GM19468 (cell line): ENCODE measurements around the gene HPS3.
A peak's percentile ranks its signal among the peaks of the same experiment; 100 is the strongest.
"Not testable (repeated sequence)": the region's sequence is repeated elsewhere in the genome, so short reads cannot be mapped to it uniquely, and the experiment has no call there.

Source experiments
- ATAC-seq: cut with Tn5 transposase; IDR thresholded peaks from one replicate; pipeline ENCODE4 v1.9.1; 2021; ENCODE audit warnings: mild to moderate bottlenecking, moderate library complexity, moderate number of reproducible peaks; ENCODE audit not compliant: unreplicated experiment; ENCODE audit errors: extremely low read depth

The HPS3 gene

GRCh38 chr3:149180057-149180573 lies 50.7 kb downstream of the HPS3 start:
- no peak for ATAC-seq

GRCh38 chr3:149181182-149181581 lies 51.7 kb downstream of the HPS3 start:
- ATAC-seq: no peak

DNA sequence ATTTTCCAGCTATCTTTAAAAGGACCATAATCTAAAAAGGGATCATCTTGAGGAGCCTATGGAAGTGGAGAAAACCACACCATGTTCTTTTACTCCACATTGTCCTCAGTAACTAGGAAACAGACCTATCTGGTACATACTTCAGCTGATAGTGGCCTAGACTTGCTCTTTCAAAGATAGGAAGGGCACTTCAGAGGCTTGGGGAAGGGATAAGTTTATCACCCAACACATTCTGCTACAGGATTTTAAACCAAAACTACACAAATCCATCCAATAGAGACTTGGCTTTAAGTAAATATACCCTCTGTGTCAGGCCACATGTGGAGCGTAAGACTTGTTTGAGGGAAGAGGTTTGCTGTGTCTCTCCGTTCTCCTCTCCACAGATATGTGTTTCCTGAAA lies 56.8 kb downstream of the HPS3 start:
- ATAC-seq: no peak

- no peak for ATAC-seq
These were observed 57.3 kb downstream of the HPS3 start for GRCh38 chr3:149186721-149187120.

DNA sequence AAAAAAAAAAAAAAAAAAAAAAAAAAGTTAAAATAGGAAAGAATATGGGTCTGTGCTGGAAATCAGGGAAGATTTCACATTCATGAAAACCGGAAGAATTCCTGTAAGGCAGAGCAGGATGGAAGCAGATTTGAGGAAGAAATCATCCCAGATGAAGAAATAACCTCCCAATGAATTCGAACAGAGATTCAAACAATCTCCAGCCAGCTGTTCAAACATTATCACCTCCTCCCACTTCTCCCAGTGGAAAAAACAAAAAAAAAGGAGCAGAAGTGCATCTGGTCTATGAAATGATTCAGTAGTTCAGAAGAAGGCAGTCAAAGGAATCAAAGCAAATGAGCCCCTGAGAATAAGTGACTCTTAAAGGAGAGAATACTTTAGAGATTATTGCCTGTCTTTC lies 59.1 kb downstream of the HPS3 start:
- no peak for ATAC-seq

- ATAC-seq: no peak
These were observed 65.8 kb downstream of the HPS3 start for GRCh38 chr3:149195221-149195620.

DNA sequence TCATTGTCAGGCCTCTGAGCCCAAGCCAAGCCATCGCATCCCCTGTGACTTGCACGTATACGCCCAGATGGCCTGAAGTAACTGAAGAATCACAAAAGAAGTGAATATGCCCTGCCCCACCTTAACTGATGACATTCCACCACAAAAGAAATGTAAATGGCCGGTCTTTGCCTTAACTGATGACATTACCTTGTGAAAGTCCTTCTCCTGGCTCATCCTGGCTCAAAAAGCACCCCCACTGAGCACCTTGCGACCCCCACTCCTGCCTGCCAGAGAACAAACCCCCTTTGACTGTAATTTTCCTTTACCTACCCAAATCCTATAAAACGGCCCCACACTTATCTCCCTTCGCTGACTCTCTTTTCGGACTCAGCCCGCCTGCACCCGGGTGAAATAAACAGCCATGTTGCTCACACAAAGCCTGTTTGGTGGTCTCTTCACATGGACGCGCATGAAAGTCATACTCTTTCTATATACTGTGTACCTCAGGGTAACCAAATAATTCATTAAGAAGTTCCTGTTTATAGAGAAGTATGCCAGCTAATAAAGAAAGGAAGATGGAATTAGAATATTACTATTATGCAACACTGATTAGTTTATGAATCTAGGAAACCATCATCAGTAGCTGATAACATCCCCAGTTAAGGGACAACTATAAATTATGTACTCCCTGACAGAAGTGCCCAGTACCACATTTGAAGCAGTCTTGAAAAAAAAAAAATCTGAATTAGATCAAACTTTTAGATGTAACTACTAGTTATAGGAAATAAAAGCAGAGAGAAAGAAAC lies 67.6 kb downstream of the HPS3 start:
- not testable (repeated sequence) for ATAC-seq

DNA sequence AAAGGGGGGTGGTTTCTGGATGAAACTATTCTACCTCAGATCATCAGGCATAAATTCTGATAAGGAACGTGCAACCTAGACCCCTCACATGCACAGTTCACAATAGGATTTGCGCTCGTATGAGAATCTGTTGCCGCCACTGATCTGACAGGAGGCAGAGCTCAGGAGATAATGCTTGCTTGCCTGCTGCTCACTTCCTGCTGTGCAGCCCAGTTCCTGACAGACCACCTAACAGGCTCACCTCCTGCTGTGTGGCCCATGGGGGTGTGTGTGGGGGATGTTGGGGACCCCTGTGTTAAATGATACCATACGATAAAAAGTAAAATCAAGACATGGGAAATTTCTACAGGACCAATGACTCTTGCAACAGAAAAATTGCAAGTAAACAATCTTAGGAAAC lies 68.2 kb downstream of the HPS3 start:
- no peak for ATAC-seq

DNA sequence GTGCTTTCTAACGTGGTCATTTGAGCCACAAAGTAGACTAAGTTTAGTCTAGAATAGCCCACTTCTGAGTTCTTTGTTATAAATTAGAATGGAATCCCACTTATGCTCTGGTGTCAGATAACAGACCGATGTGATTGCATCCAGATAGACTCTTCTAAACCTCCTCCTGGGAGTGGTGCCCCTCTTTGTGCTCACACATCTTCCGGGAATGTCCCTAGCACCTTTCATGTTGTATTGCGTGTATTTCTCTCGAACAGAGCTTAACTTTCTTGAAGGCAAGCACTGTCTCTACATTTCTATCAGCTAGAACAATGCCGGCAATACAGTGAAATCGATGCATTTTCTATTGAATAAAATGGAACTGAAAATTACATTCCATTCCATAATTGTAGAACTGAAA lies 69.2 kb downstream of the HPS3 start:
- no peak for ATAC-seq

GRCh38 chr3:149199474-149199873 lies 70.0 kb downstream of the HPS3 start:
- no peak for ATAC-seq

DNA sequence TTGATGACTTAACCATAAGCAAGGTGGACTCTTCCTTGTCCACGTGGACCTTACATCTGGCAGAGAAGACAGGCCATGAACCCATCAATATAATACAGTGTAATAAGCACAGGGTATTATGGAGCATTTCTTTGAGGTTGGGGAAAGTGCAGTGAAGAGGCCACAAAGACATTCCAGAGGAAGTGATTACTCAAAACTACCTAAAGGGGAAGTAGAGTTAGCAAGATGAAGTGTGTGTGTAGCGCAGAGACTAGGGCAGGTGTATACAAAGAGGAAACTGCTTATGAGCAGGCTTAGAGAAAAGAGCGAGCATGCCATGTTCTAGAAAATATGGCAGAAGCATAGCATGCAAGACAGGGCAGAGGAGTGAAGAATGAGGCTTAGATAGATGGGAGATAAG lies 74.3 kb downstream of the HPS3 start:
- peak; percentile 89 for ATAC-seq

- no peak for ATAC-seq
These were observed 75.1 kb downstream of the HPS3 start for GRCh38 chr3:149204390-149204991.

GRCh38 chr3:149207475-149207874 lies 78.0 kb downstream of the HPS3 start:
- no peak for ATAC-seq

GRCh38 chr3:149209431-149209830 lies 80.0 kb downstream of the HPS3 start:
- ATAC-seq: no peak

GRCh38 chr3:149212386-149212785 lies 82.9 kb downstream of the HPS3 start:
- no peak for ATAC-seq

DNA sequence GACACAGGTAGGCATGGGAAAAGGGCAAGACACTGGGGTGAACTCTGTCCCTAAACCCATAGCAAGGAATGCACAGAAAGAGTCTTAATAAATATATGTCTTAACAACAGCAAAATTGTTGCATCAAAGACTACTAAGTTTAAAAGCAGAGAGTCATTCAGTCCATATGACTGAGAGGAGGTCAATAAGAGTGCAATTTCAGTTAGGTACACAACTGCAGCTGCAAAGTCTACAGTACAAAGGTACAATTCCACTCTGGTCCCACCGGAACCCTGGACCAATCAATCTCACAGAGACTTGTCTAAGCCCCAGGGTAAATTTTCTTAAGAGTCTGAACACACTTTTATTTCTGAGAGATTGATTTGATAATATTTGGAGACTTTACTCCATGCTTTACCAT lies 85.3 kb downstream of the HPS3 start:
- no peak for ATAC-seq

- no peak for ATAC-seq
These were observed 86.1 kb downstream of the HPS3 start for GRCh38 chr3:149215515-149215914.

GRCh38 chr3:149216193-149216869 lies 86.9 kb downstream of the HPS3 start:
- no peak for ATAC-seq

- ATAC-seq: no peak
These were observed 87.9 kb downstream of the HPS3 start for GRCh38 chr3:149217347-149217746.

DNA sequence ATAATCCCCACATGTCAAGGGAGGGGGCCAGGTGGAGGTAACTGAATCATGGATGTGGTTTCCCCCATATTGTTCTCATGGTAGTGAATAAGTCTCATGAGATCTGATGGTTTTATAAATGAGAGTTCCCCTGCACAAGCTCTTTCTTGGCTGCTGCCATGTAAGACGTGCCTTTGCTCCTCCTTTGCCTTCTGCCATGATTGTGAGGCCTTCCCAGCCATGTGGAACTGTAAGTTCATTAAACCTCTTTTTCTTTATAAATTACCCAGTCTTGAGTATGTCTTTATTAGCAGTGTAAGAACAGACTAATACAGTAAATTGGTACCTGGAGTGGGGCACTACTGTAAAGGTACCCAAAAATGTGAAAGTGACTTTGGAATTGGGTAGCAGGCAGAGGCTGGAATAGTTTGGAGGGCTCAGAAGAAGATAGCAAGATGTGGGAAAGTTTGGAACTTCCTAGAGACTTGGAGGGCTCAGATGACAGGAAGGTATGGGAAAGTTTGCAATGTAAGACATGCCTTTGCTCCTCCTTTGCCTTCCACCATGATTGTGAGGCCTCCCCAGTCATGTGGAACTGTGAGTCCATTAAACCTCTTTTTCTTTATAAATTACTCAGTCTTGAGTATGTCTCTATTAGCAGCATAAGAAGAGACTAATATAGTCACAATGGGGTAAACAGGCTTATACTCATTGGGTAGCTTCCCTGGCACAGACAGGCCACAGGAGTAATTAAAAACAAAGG lies 90.1 kb downstream of the HPS3 start:
- ATAC-seq: not testable (repeated sequence)
